PFSK-1 (cell line): Measurements from ENCODE around the gene OR51T1.

ENCODE experiments used
- FOXP2 ChIP-seq: optimal IDR thresholded peaks from 2 replicates; pipeline ENCODE3; 2011; ENCODE audit warnings: borderline replicate concordance, control low read depth, inconsistent platforms; ENCODE audit not compliant: insufficient read depth; ENCODE audit errors: extremely low read length, extremely low read depth
- POLR2AphosphoS5 ChIP-seq: IDR thresholded peaks from 2 replicates; pipeline ENCODE4 v1.6.1; 2012; ENCODE audit warnings: low read depth, mild to moderate bottlenecking, control low read depth, low read length, moderate library complexity
- SIN3A ChIP-seq: IDR thresholded peaks from 2 replicates; pipeline ENCODE4 v1.6.1; 2012; ENCODE audit warnings: mild to moderate bottlenecking, low read length, moderate library complexity, borderline replicate concordance; ENCODE audit not compliant: insufficient read depth
- TAF1 ChIP-seq: IDR thresholded peaks from 2 replicates; pipeline ENCODE4 v1.6.1; 2012; ENCODE audit warnings: low read length, control low read depth, borderline replicate concordance; ENCODE audit not compliant: insufficient read depth
- TF ChIP-seq, protein P1 (sequence below), 2 experiments: IDR thresholded peaks; 2 replicates each; pipeline versions ENCODE4 v1.6.1 to v1.8.0; 2011 to 2012; ENCODE audit warnings: low read depth in 2 of 2, low read length in 2 of 2, control low read depth in 1 of 2, inconsistent platforms in 1 of 2, mild to moderate bottlenecking in 1 of 2, moderate library complexity in 1 of 2; ENCODE audit not compliant: insufficient read depth in 1 of 2

The OR51T1 gene

DNA sequence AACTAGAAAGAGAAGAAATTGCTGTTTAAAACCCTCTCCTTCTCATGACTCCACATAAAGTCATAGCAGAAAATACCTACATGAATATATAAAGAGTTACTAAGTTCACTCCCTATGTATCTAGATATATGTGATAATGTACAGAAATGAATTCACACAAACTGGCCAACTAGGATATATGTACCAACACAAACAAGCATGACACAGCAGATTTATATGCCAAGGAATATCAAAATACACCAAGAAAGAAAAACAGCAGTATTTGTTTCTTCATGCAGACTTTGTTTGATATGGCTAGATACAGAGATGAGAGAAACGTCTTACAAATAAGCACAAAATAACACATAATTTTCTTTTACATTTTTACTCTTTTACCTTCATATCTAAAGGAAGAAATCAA, 40.6 kb downstream of the OR51T1 start:
- TF ChIP-seq POLR2AphosphoS5 (no peak), FOXP2 (no peak), SIN3A (no peak), TAF1 (no peak)
- TF ChIP-seq, protein P1, sequence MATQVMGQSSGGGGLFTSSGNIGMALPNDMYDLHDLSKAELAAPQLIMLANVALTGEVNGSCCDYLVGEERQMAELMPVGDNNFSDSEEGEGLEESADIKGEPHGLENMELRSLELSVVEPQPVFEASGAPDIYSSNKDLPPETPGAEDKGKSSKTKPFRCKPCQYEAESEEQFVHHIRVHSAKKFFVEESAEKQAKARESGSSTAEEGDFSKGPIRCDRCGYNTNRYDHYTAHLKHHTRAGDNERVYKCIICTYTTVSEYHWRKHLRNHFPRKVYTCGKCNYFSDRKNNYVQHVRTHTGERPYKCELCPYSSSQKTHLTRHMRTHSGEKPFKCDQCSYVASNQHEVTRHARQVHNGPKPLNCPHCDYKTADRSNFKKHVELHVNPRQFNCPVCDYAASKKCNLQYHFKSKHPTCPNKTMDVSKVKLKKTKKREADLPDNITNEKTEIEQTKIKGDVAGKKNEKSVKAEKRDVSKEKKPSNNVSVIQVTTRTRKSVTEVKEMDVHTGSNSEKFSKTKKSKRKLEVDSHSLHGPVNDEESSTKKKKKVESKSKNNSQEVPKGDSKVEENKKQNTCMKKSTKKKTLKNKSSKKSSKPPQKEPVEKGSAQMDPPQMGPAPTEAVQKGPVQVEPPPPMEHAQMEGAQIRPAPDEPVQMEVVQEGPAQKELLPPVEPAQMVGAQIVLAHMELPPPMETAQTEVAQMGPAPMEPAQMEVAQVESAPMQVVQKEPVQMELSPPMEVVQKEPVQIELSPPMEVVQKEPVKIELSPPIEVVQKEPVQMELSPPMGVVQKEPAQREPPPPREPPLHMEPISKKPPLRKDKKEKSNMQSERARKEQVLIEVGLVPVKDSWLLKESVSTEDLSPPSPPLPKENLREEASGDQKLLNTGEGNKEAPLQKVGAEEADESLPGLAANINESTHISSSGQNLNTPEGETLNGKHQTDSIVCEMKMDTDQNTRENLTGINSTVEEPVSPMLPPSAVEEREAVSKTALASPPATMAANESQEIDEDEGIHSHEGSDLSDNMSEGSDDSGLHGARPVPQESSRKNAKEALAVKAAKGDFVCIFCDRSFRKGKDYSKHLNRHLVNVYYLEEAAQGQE (IDR thresholded peaks at IDR 0.05; ENCODE audit: insufficient read depth in 1 of 2, low read depth in 2 of 2, low read length in 2 of 2), result no peak

DNA sequence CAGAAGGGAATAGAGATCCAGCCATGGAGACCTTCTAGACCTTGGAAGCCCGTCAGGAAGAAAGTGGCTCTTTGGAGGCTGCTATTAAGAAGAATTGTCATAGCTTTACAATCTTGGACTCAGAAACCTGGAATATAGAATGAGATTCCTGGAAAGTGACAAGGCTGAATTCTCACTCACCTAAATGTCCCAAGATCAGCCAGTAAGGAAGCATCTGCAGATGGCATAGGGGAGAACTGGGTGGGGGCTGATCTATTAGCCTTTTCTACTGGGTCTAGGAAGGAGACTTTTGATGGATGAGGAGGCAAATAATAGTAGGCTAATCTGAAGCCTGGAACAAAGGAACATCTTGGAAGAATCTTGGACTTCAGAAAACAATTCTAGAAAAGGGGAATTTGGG, 42.5 kb downstream of the OR51T1 start, which contains the start of gene OR51G1:
Gene OR51G1, minus strand, starts transcription at position 101 of the 400 bp plus-strand sequence. Its CDS starts 0 bp downstream, at position 101.
- TF ChIP-seq SIN3A, result no peak
- TF ChIP-seq FOXP2, result no peak
- no peak for TF ChIP-seq POLR2AphosphoS5
- TF ChIP-seq TAF1, result no peak
- TF ChIP-seq, protein P1 (IDR thresholded peaks at IDR 0.05; ENCODE audit: insufficient read depth in 1 of 2, low read depth in 2 of 2, low read length in 2 of 2), result no peak

DNA sequence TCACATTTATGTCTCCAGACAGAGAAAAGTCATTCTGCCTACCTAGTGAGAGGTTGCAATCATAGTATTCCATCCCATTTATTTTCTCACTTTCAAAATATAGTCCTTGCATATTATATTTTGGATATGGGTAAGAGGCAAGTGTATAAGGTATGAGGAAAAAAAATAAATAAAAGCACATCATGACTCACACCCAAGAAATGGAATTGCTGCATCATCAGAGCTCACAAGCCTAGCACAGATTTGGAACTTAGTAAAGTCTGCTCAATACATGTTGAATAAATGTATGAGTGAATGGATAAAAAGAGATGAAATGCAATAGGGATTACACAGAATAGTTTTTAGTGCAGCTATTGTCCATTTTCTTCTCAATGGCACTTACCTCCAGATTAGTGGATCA, 44.9 kb downstream of the OR51T1 start:
- TF ChIP-seq, protein P1 (IDR thresholded peaks at IDR 0.05; ENCODE audit: insufficient read depth in 1 of 2, low read depth in 2 of 2, low read length in 2 of 2), result no peak
- TF ChIP-seq POLR2AphosphoS5, result no peak
- no peak for TF ChIP-seq FOXP2
- no peak for TF ChIP-seq SIN3A
- TF ChIP-seq TAF1, result no peak
